K562 (cell line): Measurements from ENCODE around the gene ZNF581. TPM values are rescaled to one million over a fixed set of nuclear protein-coding genes. Genes with fewer than 3 reads are reported as not detected.

Experiments used
- KDM2B ChIP-seq: fragments of 250-450 bp; sonication (Bioruptor Pico); IDR thresholded peaks from 2 replicates; pipeline ENCODE4 v1.8.0; 2021; ENCODE audit warnings: mild to moderate bottlenecking, moderate library complexity
- KHSRP ChIP-seq: fragments of 450-650 bp; IDR thresholded peaks from 2 replicates; pipeline ENCODE4 v1.6.1; 2017
- KLF1 ChIP-seq: fragments of 450-650 bp; IDR thresholded peaks from 2 replicates; pipeline ENCODE4 v1.6.1; 2016; ENCODE audit warnings: missing genetic modification characterization, missing compliant biosample characterization
- PCBP1 ChIP-seq: fragments of 200-400 bp; formaldehyde crosslinking; IDR thresholded peaks from 2 replicates; pipeline ENCODE4 v1.6.1; 2018; ENCODE audit warnings: mild to moderate bottlenecking, low read depth, low read length; ENCODE audit not compliant: poor library complexity, severe bottlenecking
- POLR2G ChIP-seq: fragments of 200-400 bp; formaldehyde crosslinking; IDR thresholded peaks from 2 replicates; pipeline ENCODE4 v1.6.1; 2017; ENCODE audit warnings: low read depth, mild to moderate bottlenecking, antibody characterized with exemption, low read length, moderate library complexity
- POLR2H ChIP-seq: IDR thresholded peaks from 2 replicates; pipeline ENCODE4 v1.6.1; 2016; ENCODE audit warnings: missing genetic modification characterization, low read depth, mild to moderate bottlenecking, control low read depth, missing compliant biosample characterization, moderate library complexity
- SRF ChIP-seq, 2 experiments: fragments of 250-450, 450-650 bp in 1 of 2; sonication (Bioruptor Pico) in 1 of 2; sonication (generic) in 1 of 2; formaldehyde crosslinking; IDR thresholded peaks; 2 replicates each; pipeline versions ENCODE4 v1.5.0 to v1.5.1; 2020 to 2022; ENCODE audit warnings: mild to moderate bottlenecking in 1 of 2, missing genetic modification reagents in 1 of 2
- ZBTB33 ChIP-seq: sonication (generic); formaldehyde crosslinking; IDR thresholded peaks from 2 replicates; pipeline ENCODE4 v1.8.1; 2023; ENCODE audit warnings: mild to moderate bottlenecking, missing genetic modification reagents
- polyA plus RNA-seq, 8 experiments: library from polyadenylated mRNA; depleted of rRNA in 4 of 8; stranded (reverse) in 5 of 8; unstranded in 3 of 8; fragments of >200 nt; fragmentation: Nextera tagmentation in 2 of 8; fragmentation: Illumina TruSeq in 1 of 8; extraction: Ambion mirVana in 2 of 8; extraction: Trizol in 1 of 8; gene quantifications; 2 replicates each; pipeline versions ENCODE4 v1.2.1 to v1.2.3, GENCODE V29; 2011 to 2014; ENCODE audit warnings: inconsistent platforms in 1 of 8, missing spikeins in 1 of 8
- total RNA-seq, 7 experiments: library from RNA; depleted of rRNA in 6 of 7; stranded (reverse); fragments of >200 nt in 6 of 7; fragmentation: Illumina TruSeq in 2 of 7; extraction: Trizol in 2 of 7; gene quantifications; 2 replicates each; pipeline versions ENCODE4 v1.2.1 to v1.2.3, GENCODE V29; 2011 to 2021; ENCODE audit warnings: low replicate concordance in 1 of 7

The ZNF581 gene
- total and polyA plus RNA-seq, 9 of the 15 experiments (the other 6 are each of a cell fraction or from before 2014, with no cell fraction given) = 2.4 to 39.4 (median 15.4) TPM

GRCh38 chr19:55652311-55653128 is 9.1 kb downstream of the ZNF581 start (continued):
- TF ChIP-seq POLR2G = peak; percentile 45; the same call in 1 of the 2 replicates
- 0 out of 2 replicates have a peak, but pooled peaks have one; percentile 36 for TF ChIP-seq ZBTB33 (CRISPR knock-in tag)
- no peak for TF ChIP-seq KHSRP
- TF ChIP-seq KLF1 (tag) = no peak
- no peak for TF ChIP-seq SRF (CRISPR knock-in tag; IDR thresholded peaks at IDR 0.05)
- TF ChIP-seq POLR2H (tag) = no peak
- no peak for TF ChIP-seq KDM2B (CRISPR knock-in tag)
- no peak for TF ChIP-seq PCBP1
